IPS-18c (cell line): ENCODE data around the gene SYT10.

Experiments used
- H3K4me3 ChIP-seq: 2 replicates; pipeline ENCODE4 v1.7.0; 2013; ENCODE audit warnings: low read depth, mild to moderate bottlenecking, low read length, moderate library complexity; ENCODE audit not compliant: insufficient read depth
- H3K9me3 ChIP-seq: one replicate; pipeline ENCODE4 v1.6.1; 2013; ENCODE audit warnings: mild to moderate bottlenecking, low read length, moderate library complexity; ENCODE audit not compliant: control insufficient read depth, insufficient read depth

Gene SYT10

GRCh38 chr12:33439587-33440011, at the start of gene SYT10:
Gene SYT10 (minus strand): TSS chr12:33439819. CDS start chr12:33439522, 297 bp downstream.
- H3K4me3 ChIP-seq: peak within 1 kb of the TSS; percentile 88

GRCh38 chr12:33488036-33488435, 48.4 kb upstream of the SYT10 start:
- H3K4me3 ChIP-seq: no peak overlapping the region

More at GRCh38 chr12:33439587-33440011, at the start of gene SYT10:
- no peaks in the 10 kb centered on the region for H3K9me3 ChIP-seq

GRCh38 chr12:33486058-33486457, 46.4 kb upstream of the SYT10 start:
- Histone ChIP-seq H3K9me3 (no peaks in the 10 kb centered on the region), H3K4me3 (no peak overlapping the region)

More at GRCh38 chr12:33488036-33488435, 48.4 kb upstream of the SYT10 start:
- H3K9me3 ChIP-seq: no peaks in the 10 kb centered on the region

GRCh38 chr12:33484161-33484560, 44.5 kb upstream of the SYT10 start:
- no peaks in the 10 kb centered on the region for H3K9me3 ChIP-seq
- no peak overlapping the region for H3K4me3 ChIP-seq

- Histone ChIP-seq H3K4me3 (no peak overlapping the region), H3K9me3 (no peaks in the 10 kb centered on the region)
These were observed 40.7 kb upstream of the SYT10 start for GRCh38 chr12:33480366-33480765.

GRCh38 chr12:33476058-33476457, 36.4 kb upstream of the SYT10 start:
- Histone ChIP-seq H3K9me3 (no peaks in the 10 kb centered on the region), H3K4me3 (no peak overlapping the region)

- Histone ChIP-seq H3K9me3 (no peaks in the 10 kb centered on the region), H3K4me3 (no peak overlapping the region)
These were observed 32.7 kb upstream of the SYT10 start for GRCh38 chr12:33472299-33472698.

- H3K4me3 ChIP-seq: no peak overlapping the region
These were observed 15.5 kb upstream of the SYT10 start for GRCh38 chr12:33455096-33455495.

GRCh38 chr12:33450480-33450879, 10.9 kb upstream of the SYT10 start:
- H3K9me3 ChIP-seq: no peaks in the 10 kb centered on the region
- H3K4me3 ChIP-seq: no peak overlapping the region

More at GRCh38 chr12:33455096-33455495, 15.5 kb upstream of the SYT10 start:
- no peaks in the 10 kb centered on the region for H3K9me3 ChIP-seq

- Histone ChIP-seq H3K9me3 (no peaks in the 10 kb centered on the region), H3K4me3 (no peak overlapping the region; the same call in 1 of the 2 replicates)
These were observed 858 bp upstream of the SYT10 start for GRCh38 chr12:33440477-33440876.

GRCh38 chr12:33438851-33439586, 600 bp downstream of the SYT10 start:
- Histone ChIP-seq H3K9me3 (no peaks in the 10 kb centered on the region), H3K4me3 (peak overlapping the region; percentile 88)

- peak overlapping the region; percentile 88 for H3K4me3 ChIP-seq
These were observed 1.4 kb downstream of the SYT10 start for GRCh38 chr12:33438025-33438772.

GRCh38 chr12:33437598-33437997, 2.0 kb downstream of the SYT10 start:
- H3K4me3 ChIP-seq: no peak overlapping the region; the same call in 1 of the 2 replicates
- H3K9me3 ChIP-seq: no peaks in the 10 kb centered on the region

More at GRCh38 chr12:33438025-33438772, 1.4 kb downstream of the SYT10 start:
- H3K9me3 ChIP-seq: no peaks in the 10 kb centered on the region

GRCh38 chr12:33432992-33433391, 6.6 kb downstream of the SYT10 start:
- H3K9me3 ChIP-seq: no peaks in the 10 kb centered on the region
- H3K4me3 ChIP-seq: no peak overlapping the region

- no peaks in the 10 kb centered on the region for H3K9me3 ChIP-seq
- no peak overlapping the region for H3K4me3 ChIP-seq
These were observed 8.0 kb downstream of the SYT10 start for GRCh38 chr12:33431648-33432047.

- Histone ChIP-seq H3K4me3 (no peak overlapping the region), H3K9me3 (no peaks in the 10 kb centered on the region)
These were observed 10.2 kb downstream of the SYT10 start for GRCh38 chr12:33429468-33429867.

- H3K4me3 ChIP-seq: no peak overlapping the region
These were observed 12.5 kb downstream of the SYT10 start for GRCh38 chr12:33427071-33427470.

GRCh38 chr12:33423706-33424105, 15.9 kb downstream of the SYT10 start:
- no peak overlapping the region for H3K4me3 ChIP-seq
- no peaks in the 10 kb centered on the region for H3K9me3 ChIP-seq

More at GRCh38 chr12:33427071-33427470, 12.5 kb downstream of the SYT10 start:
- no peaks in the 10 kb centered on the region for H3K9me3 ChIP-seq
